Esophagus squamous epithelium (tissue), 5 donors: ENCODE results near the gene NBDY. TPM values are rescaled to one million over a fixed set of nuclear protein-coding genes. Genes with fewer than 3 reads are reported as not detected.
"Not testable (repeated sequence)": the region's sequence is repeated elsewhere in the genome, so short reads cannot be mapped to it uniquely, and the experiment has no call there.

Experiments
- DNase-seq: peaks from one replicate; lab custom pipeline; 2025; lab: John Stamatoyannopoulos, UW
- H3K27ac ChIP-seq, 4 donors: fragments of 200-600 bp; sonication (generic); one replicate each; pipeline ENCODE4 v1.5.1; 2016 to 2019; ENCODE audit warnings: mild to moderate bottlenecking in 1 of 4
- H3K27me3 ChIP-seq, 4 donors: fragments of 200-600 bp; sonication (generic); 1 replicate in 3 of 4; 2 replicates in 1 of 4; pipeline versions ENCODE4 v1.5.1 to v1.6.0; 2017 to 2021; ENCODE audit warnings: antibody characterized with exemption in 1 of 4
- H3K36me3 ChIP-seq, 3 donors: fragments of 200-600 bp; sonication (generic); one replicate each; pipeline ENCODE4 v1.5.1; 2016 to 2019
- H3K4me1 ChIP-seq, 3 donors: fragments of 200-600 bp; sonication (generic); one replicate each; pipeline ENCODE4 v1.5.1; 2017 to 2019
- H3K4me3 ChIP-seq, 4 donors: fragments of 200-600 bp; sonication (generic); 1 replicate in 3 of 4; 2 replicates in 1 of 4; pipeline ENCODE4 v1.5.1; 2016 to 2019; ENCODE audit warnings: mild to moderate bottlenecking in 2 of 4, moderate library complexity in 1 of 4
- H3K9me3 ChIP-seq, 3 donors: fragments of 200-600 bp; sonication (generic); one replicate each; pipeline ENCODE4 v1.5.1; 2016 to 2019
- CTCF ChIP-seq, 6 experiments: fragments of 450-650 bp in 4 of 6; fragments of 200-600 bp in 2 of 6; sonication (generic) in 2 of 6; IDR thresholded peaks; one replicate each; pipeline ENCODE4 v1.5.1; 2016 to 2019; ENCODE audit warnings: antibody characterized with exemption in 6 of 6, mild to moderate bottlenecking in 4 of 6, moderate library complexity in 4 of 6
- POLR2A ChIP-seq, 4 donors: fragments of 450-650 bp; IDR thresholded peaks; one replicate each; pipeline ENCODE4 v1.6.1; 2017; ENCODE audit warnings: antibody characterized with exemption in 4 of 4, mild to moderate bottlenecking in 4 of 4, moderate library complexity in 3 of 4
- whole genome bisulfite sequencing, 2 donors: methylation state at CpG; one replicate each; pipeline ENCODE4 v1.1.5; 2018; 5-methylcytosine and 5-hydroxymethylcytosine counted together
- intact Hi-C: fragments of 100-400 bp; cut with DNase I; formaldehyde crosslinking; loops from one replicate; pipeline ENCODE4 v1.15.0; 2022
- total RNA-seq, 4 donors: library from RNA; depleted of rRNA; stranded (reverse); fragments of >200 nt; gene quantifications; one replicate each; pipeline ENCODE4 v1.1.0, GENCODE V29; 2016
- donor health status: DM: yes; HTN: yes; CAD: no.

The NBDY gene
- total RNA-seq, 4 donors from 2014 or later: 8.3 to 17.7 (median 10.8) TPM

DNA sequence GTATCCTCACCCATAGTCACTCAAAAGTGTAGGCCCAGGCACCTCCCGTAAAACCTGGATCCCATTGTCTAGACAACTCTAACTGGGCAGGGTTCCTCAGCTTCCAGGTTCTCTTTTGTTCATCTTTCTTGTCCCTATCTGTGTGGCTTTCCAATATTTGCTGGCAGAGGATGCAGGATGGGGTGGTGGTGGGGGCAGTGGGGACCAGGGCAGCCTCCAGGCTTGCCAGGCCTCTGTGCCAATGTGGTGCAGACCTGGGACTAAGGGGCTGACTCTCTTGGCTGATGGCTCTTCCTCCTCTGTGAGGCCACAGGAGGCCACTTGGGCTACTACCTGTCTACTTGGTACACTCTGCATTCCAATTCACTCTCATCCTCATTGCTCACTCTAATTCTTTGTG lies 76.4 kb downstream of the NBDY start:
- H3K4me1 ChIP-seq: peaks cover 4 to 25% (median 10%) of the 10 kb centered on the region in 3 donors
- 50% methylated on average over 1 of the region's 1 CpG; no CpG with 5 or more reads in 1 of the 2 donors for WGBS, 2 donors
- intact Hi-C loops: loop anchor here (5.0 kb wide), 1 partner anchor 172 kb away; no protein-coding TSS in a partner anchor
- H3K4me3 ChIP-seq: no peak overlapping the region
- no peaks in the 10 kb centered on the region for H3K9me3 ChIP-seq
- H3K27me3 ChIP-seq: no peaks in the 10 kb centered on the region
- peak overlapping the region in 2 of 4 donors; percentile 18 to 25 for H3K27ac ChIP-seq
- TF ChIP-seq POLR2A (IDR thresholded peaks at IDR 0.05) (no peak), CTCF (IDR thresholded peaks at IDR 0.05) (no peak)
- no peaks in the 10 kb centered on the region for H3K36me3 ChIP-seq
- DNase-seq: no peak

- not testable (repeated sequence) for H3K27ac ChIP-seq, H3K27me3 ChIP-seq, H3K4me3 ChIP-seq, H3K36me3 ChIP-seq, DNase-seq, H3K9me3 ChIP-seq
- intact Hi-C loops: loop anchor here (5.0 kb wide), 1 partner anchor 171 kb away; no protein-coding TSS in a partner anchor
- peaks cover 4 to 33% (median 10%) of the 10 kb centered on the region in 3 donors for H3K4me1 ChIP-seq
- WGBS, 2 donors: 61 to 78% methylated on average over 2 of the region's 2 CpGs
These were observed 77.1 kb downstream of the NBDY start for GRCh38 chrX:56806176-56806575.

- H3K27ac ChIP-seq: peak overlapping the region in 2 of 4 donors; percentile 38 to 84
- DNase-seq: no peak
- intact Hi-C loops: no loop called here
- WGBS, 2 donors: 42% methylated on average over 2 of the region's 5 CpGs; no CpG with 5 or more reads in 1 of the 2 donors
- TF ChIP-seq CTCF (IDR thresholded peaks at IDR 0.05): no peak
- no peaks in the 10 kb centered on the region for H3K9me3 ChIP-seq
- peaks cover 8 to 25% (median 11%) of the 10 kb centered on the region in 3 donors for H3K4me1 ChIP-seq
- no peaks in the 10 kb centered on the region for H3K36me3 ChIP-seq
- H3K4me3 ChIP-seq: no peak overlapping the region
- H3K27me3 ChIP-seq: no peaks in the 10 kb centered on the region
These were observed 82.6 kb downstream of the NBDY start for GRCh38 chrX:56811599-56811998.

DNA sequence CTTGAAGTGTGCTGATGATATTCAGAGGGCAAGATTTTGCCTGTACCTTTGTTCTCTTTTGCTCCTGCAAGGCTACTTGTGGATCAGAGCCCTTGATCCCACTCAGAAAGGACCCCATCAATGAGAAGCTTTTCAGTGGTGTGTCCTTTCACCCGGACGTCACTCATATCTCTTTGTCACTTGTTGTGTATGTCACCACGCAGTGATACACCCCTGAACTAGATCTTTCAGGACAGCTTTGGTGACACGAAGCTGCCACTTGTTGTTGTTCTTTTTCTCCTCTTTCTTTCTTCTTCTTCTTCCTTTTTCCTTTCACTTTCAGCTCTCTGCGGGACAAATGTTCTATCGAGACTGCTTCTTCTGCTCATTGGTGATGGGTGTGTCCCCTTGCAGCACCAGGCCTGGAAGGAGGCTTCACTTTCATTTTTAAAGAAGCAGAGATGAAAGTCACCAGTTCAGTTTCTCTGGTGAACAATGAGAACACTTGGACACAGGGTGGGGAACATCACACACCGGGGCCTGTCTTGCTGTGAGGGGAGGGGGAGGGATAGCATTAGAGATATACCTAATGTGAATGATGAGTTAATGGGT lies 83.6 kb downstream of the NBDY start:
- WGBS, 2 donors: 17 to 32% methylated on average over 7 of the region's 7 CpGs
- DNase-seq: no peak
- Histone ChIP-seq H3K4me1 (peaks cover 8 to 25% (median 11%) of the 10 kb centered on the region in 3 donors), H3K27me3 (no peaks in the 10 kb centered on the region), H3K36me3 (no peaks in the 10 kb centered on the region), H3K4me3 (peak overlapping the region in 3 of 4 donors; percentile 11 to 43 (median 14)), H3K27ac (peak overlapping the region; percentile 51 to 84 (median 72)), H3K9me3 (no peaks in the 10 kb centered on the region)
- intact Hi-C loops: no loop called here
- TF ChIP-seq POLR2A (IDR thresholded peaks at IDR 0.05) (no peak), CTCF (IDR thresholded peaks at IDR 0.05) (no peak)

DNA sequence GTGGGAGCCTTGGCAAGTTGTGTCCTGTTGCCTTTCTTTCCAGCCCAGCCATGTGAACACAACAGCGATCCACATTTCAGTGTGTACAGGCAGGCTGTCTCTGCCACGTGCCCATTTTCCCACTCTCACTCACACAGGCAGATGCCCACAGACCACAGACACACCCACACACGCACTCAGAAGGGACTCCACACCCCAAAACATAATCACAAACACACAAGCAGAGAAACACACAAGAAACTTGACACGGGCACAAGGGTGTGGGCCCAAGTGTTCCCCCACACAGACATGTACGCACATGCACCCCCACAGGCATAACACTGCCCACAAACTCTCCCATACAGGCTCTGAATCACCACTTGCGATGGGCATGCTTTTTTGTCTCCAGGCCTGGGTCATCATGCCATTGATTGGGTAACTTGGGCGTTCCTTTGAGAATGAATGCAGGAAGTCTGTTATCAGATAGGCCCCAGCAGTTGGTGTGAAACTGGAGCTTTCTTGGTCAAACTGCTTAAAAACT lies 84.3 kb downstream of the NBDY start:
- WGBS, 2 donors: 20 to 35% methylated on average over 1 to 5 of the region's 7 CpGs
- intact Hi-C loops: no loop called here
- H3K9me3 ChIP-seq: no peaks in the 10 kb centered on the region
- peaks cover 8 to 25% (median 11%) of the 10 kb centered on the region in 3 donors for H3K4me1 ChIP-seq
- DNase-seq: no peak
- no peaks in the 10 kb centered on the region for H3K36me3 ChIP-seq
- no peaks in the 10 kb centered on the region for H3K27me3 ChIP-seq
- TF ChIP-seq POLR2A (IDR thresholded peaks at IDR 0.05) (no peak), CTCF (IDR thresholded peaks at IDR 0.05) (no peak)
- peak overlapping the region; percentile 51 to 84 (median 72) for H3K27ac ChIP-seq
- H3K4me3 ChIP-seq: peak overlapping the region in 1 of 4 donors; percentile 43
